SH-SY5Y (cell line): ENCODE data around the gene PCSK4.

ENCODE experiments used
- GATA2 ChIP-seq: IDR thresholded peaks from 2 replicates; pipeline ENCODE4 v1.6.1; 2011; ENCODE audit warnings: mild to moderate bottlenecking, low read depth, low read length
- GATA3 ChIP-seq: IDR thresholded peaks from 2 replicates; pipeline ENCODE4 v1.6.1; 2011; ENCODE audit warnings: low read depth, mild to moderate bottlenecking, low read length, moderate library complexity

The PCSK4 gene

DNA sequence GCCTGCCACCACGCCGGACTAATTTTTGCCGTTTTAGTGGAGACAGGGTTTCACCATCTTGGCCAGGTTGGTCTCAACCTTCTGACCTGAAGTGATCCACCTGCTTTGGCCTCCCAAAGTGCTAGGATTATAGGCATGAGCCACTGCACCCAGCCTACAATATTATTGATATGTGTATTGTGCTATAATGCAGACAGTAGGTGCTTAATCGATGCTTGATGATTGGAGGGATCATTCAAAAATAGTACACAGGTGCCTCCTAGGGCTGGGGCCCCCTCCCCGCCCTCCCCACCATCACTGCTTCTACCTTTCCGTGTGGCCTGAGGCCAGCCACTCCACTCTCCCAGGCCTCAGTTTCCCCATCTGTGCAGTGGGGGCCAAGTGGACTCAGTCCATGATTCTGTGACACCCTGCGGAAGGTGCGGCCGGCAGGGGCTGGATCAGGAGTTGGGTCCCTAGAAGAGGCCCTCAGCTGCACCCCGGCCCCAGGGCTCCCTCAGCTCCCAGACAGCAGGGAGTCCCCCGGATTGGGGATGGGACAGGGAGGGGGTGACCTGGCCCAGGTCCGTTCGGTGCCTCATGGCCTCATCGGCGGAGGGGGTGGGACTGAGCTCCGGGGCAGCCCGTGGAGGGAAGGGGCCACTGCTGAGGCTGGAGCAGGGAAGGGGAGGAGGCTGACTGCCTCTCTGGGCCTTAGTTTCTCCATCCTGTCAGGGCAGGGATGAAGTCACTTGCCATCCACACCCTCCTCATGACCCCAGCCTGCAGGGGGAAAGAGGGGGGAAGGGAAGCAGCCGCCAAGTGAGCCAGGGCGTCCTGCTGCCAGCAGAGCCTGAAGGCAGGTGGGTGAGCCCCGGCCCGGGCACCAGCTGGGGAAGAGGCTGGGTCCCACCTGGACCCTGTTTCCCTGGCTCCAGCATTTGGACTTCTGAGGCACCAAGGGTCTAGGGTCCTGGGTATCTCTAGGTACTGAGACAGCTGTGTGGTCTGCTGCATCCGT lies 21.5 kb upstream of the PCSK4 start:
- TF ChIP-seq GATA3, result no peak
- TF ChIP-seq GATA2, result no peak

DNA sequence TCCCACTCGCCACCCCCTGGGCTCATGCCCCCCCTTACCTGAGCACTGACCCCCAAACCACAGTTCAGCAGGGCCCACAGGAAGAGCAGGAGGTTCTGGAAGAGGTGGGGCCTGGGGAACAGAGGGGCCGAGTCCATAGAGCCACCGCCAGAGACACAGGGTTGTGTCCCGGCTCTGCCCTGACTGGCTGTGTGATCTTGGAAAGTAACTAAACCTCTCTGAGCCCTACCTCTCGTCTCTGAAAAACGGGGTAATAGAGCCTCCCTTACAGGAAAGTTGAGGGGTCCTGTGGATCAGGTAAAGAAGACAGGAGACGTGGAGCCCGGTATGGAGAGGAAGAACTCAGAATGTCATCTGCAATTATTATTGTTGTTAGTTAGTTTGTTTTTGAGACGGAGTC lies 20.7 kb upstream of the PCSK4 start:
- TF ChIP-seq GATA3 (no peak), GATA2 (no peak)

DNA sequence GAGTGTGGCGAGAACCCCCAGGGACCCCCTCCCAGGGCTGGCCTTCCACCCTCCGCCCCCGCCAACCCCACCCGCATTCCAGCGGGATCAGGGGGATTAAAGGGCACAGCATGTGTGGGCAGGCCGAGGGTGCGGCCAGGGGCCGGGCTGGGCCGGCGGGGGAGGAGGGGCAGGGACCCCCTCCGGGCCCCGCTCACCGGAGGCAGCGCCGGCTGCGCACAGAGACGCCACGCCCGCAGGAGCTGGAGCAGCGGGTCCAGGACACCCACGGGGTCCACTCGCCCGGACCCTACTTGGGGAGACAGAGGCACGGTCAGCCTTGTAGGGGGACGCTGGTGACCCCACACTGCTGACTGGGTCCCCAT lies 20.3 kb upstream of the PCSK4 start:
- TF ChIP-seq GATA2 (no peak), GATA3 (no peak)

DNA sequence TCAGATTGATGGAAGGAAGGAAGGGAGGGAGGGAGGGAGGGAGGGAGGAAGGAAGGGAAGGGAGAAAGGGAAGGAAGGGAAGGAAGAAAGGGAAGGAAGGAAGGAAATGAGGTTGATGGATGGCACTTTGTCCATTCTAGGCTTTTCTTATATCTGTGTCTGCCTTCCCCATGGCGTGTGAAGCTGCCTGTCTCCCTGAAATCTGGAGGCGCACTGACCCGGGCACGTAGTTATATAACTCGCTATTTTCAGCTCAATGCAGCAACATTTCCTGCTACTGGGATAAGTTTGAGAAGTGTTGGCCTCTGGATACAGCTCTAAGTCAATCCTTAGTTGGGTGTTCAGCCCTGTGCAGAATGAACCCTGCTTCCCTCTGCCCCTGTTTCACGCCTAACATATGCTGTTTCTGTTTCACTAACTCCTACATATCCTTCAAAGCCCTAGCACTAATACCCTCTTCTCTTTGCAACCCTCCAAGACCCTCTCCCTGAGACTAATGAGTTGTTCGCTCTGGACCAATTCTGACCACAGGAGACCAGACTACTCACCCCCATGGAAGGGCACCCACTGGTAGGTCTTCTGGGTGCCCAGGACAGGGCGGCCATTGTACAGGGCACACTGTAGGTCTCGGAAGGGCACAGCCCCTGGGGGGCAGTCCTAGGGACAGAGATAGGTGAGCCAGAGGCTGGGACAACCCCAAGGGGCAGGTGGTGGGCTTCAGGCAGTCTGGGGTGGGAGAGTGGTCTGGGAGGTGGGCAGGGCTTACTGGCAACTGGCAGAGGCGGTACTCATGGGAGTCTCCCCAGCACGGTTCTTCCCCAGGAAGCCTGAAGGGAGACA lies 19.7 kb upstream of the PCSK4 start:
- no peak for TF ChIP-seq GATA2
- TF ChIP-seq GATA3, result no peak

DNA sequence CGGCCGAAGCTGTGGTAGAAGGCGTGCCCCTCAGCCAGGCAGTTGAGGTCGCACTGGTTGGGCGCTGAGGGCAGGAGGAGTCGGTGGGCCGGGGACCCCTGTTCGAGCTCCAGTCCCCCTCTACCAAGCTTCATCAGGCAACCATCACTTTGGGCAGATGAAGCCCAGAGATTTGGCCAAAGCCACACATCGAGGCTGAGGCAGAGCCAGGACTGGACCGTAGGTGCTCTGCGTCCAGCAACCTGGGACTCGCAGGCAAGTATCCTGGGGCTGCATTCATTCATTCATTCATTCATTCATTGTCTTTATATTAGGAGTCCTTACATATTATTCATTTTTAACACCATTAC lies 18.3 kb upstream of the PCSK4 start:
- TF ChIP-seq GATA2 (no peak), GATA3 (no peak)

DNA sequence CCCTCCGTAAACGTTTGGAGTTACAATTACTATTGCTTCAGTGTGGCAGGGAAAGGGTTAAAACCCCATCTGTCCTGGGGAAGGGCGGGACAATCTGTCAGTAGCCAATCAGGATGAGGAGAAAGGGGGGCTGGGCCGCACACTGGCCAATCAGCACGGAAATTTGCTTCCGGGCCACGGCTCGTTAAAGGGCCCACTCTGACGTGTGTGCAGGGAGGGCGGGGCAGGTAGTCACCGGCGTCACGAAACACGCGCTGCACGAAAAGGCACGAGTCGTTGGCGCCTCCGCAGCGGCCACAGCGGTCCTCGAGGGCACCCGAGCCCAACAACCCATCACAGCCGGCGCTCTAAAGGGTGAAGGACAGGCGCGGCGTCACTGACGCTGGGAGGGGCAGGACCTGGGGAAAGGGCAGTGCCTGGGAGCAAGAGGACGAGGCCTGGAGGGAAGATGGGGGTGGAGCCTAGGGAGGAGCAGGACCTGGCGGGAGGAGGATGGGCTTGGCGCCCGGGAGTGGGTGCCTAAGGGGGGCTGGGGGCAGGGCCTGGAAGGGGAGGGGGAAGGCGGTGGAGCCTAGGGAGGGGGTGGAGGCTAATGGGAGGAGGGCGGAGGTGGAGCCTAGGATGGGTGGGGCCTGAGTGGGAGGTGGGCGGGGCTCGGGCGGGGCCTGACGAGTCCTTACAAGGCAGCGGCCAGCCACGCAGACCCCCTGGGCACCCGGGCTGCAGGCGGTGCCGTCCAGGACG lies 17.8 kb upstream of the PCSK4 start:
- no peak for TF ChIP-seq GATA3
- TF ChIP-seq GATA2, result no peak

DNA sequence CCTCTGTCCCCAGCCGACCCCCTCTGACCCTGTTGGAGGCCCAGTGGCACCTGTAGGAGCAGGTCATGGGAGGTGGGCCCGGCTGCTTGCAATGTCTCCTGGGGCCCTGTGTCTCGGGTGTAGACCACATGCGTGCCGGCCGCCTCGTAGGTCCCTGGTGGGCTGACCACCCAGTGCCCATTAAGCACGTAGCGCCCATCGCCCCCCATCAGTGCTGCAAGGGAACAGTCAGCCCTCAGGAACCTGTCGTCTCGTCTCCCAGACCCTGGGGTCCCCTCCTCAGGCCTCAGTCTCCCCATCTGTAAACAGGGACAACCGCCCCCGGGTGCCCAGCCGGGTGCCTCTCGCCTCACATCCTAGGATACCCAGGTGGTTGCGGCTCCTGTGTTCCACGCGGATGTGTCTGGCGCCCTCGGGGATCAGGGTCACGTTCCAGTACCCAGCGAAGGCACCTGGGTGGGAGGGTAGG lies 17.1 kb upstream of the PCSK4 start:
- no peak for TF ChIP-seq GATA3
- TF ChIP-seq GATA2, result no peak

DNA sequence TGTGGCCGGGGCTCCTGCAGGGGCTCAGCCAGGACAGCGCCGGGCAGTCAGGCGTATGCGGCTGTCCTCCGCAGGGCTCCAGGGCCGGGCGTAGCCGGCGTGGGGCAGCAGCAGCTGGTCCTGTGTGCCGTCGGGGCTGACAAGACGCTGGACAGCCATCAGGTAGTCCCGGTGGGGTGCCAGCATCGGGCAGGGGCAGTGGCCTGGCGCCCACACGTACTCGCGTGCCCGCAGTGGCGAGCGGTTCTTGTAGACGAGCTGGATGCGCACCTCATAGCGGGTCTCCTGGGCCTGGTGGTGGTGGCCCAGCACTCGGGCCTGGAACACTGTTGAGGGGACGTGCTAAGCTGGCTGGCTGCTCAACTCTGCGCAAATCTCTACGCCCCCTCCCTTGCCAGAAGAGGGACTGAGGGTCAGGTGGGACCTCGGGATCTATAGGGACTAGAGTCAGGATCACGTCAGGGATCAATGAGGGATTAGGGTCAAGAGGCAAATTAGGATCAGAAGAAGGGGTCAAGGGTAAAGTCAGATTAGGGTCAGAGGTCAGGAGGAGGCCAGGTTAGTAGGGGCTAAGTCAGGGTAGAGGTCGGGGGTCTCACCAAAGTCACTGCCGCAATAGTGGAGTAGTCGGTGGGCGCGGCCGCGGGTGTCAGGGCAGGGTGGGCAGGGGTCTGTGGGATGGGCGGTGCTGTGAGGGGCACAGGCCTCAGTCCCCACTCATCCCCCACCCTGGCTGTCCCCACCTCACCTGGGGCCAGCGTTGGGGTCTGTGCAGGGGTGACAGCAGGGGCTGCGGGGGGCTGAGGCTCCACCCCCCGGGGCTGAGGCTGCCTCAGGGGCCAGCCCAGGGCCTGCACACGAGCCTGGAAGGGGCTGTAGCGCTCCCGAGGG lies 16.1 kb upstream of the PCSK4 start:
- TF ChIP-seq GATA3 (no peak), GATA2 (no peak)

DNA sequence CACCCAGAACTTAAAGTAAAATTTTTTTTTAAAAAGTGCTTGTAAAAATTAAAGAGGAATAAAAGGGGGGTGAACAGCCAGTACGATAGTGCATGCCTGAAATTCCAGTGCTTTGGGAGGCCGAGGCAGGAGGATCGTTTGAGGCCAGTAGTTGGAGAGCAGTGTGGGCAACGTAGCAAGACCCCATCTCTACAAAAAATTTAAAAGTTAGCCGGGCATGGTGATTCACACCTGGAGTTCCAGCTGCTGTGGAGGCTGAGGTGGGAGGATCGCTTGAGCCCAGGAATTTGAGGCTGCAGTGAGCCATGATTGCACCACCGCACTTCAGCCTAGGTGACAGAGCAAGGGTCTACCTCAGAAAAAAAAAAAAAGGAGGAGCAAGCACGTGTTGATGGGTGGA lies 14.9 kb upstream of the PCSK4 start:
- no peak for TF ChIP-seq GATA2
- TF ChIP-seq GATA3, result no peak

DNA sequence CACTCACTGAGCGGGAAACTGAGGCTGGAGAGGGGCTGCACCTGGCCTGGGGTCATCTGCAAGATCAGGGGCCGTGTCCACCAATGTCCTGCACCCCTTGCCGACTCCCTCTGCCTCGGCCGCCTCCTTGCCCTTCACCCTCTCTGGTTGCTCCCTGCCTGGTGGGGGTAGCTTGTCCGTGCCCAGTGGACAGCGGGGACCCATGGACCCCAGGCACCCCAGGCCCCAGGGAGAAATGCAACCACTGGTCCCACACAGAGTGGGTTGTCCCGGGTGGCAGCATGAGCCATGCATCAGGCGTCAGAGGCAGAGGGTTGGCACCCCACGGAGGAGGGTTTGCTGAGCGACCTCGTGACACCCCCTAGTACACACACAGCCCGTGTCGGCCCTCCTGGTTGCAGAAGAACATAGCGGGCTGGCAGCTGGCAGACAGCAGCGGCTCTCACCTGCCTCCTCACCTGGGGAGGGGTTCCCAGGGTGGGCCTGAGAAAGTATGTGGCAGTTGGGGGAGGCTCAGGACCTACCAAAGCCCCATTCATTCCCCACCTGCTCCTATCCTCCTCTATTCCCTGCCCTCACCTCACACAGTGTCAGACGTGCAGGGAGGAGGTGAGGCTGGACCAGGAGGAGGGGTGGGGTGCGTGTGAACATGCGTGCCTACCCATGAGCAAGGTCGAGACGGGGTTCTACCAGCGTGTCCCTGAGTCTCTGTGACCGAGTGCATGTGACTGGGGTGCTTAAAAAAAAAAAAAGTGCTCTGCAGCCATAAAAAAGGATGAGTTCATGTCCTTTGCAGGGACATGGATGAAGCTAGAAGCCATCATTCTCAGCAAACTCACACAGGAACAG lies 14.0 kb upstream of the PCSK4 start:
- no peak for TF ChIP-seq GATA3
- no peak for TF ChIP-seq GATA2

DNA sequence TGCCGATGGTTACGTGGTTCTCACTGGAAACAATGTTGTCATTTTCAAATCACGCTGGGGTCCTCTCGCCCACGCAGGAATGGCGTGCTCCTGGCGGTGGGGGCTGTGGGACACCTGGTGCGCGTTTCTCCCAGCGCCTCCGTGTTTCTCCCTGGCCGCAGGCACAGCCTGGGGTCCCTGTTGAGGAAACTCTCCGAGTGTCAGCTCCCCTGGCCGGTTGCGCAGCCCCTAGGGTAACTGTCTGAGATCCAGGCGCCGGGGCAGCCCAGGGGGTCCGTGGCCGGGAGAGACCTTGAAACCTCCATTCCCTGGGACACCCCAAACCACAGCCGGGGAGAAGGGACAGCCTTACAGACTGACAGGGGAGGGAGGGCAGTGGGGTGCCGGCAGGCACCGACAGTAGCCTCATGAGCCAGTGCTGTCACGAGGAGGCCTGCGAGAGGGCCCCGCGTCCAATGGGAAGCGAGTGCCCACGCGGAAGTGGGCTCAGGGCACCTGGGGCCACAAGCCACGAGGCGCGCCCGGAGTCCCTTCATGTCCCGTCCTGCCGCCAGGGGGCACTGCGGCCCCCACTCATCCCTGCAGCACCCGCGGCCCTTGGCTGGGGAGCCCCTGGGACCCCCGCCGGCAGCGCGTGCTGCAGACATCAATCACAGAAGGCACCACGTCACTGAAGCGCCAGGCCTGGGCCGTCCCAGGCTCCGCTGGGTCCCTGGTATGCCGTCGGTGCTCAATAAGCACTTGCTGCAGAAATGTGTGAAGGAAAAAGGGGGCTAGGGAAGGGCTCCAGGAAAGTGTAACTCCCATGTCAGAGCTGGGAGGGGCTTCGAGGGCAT lies 13.2 kb upstream of the PCSK4 start:
- no peak for TF ChIP-seq GATA2
- no peak for TF ChIP-seq GATA3
